CD4-positive, alpha-beta T cell treated with Interleukin-4 for 4 hours (primary cell): ENCODE measurements around the gene C8G.
A peak's percentile ranks its signal among the peaks of the same experiment; 100 is the strongest.

Experiments
- DNase-seq: peaks from one replicate; pipeline ENCODE4 v3.0.0-alpha.2; 2020

The C8G gene

DNA sequence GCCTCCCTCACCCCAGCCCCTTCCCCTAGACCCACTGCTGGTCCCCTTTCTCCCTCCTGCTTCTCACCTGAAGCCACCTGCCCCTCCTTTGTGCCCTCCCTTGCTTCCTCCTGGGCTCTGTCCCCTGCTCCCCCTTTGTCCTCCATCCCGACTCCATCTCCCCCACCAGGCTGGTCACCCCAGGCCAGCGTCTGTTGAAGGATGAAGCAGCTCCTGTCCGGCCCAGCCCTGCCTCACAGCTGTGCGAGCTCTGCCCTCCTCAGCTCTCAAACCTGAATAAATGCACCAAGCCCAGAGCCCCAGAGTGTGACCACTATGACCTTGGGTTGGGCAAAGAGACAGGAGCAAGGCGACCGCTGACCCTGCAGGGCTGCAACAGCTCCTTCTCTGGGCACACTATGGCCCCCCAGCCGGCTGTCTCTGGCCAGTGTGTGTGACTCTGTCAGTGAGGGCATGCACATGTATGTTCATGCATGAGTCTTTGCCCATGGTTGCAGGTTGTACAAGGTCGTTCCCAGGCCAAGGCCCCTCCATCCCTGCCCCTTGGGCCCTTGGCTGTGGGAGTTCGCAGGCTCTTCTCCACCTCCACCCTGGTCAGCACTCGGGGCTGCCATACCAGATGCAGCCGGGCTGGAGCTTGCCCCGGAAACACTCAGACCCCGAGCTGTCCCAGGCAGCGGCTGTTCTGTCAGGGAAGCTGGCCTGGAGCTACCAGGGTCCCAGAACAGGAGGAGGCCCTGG, 10.3 kb downstream of the C8G start:
- DNase-seq = no peak

GRCh38 chr9:136955943-136956335, 10.9 kb downstream of the C8G start:
- no peak for DNase-seq

- no peak for DNase-seq
These were observed 11.6 kb downstream of the C8G start for GRCh38 chr9:136956604-136957003.

DNA sequence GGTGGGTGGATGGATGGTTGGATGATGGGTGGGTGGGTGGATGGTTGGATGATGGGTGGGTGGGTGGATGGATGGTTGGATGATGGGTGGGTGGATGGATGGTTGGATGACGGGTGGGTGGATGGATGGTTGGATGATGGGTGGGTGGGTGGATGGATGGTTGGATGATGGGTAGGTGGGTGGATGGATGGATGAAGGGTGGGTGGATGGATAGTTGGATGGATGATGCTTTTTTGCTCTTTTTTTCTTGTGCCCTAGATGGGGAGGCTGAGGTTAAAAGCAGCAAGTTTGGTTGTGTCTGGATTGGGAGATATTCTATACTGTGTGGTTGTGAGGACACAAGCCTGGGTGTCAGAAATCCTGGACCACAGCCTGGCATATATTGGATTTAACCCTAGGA, 12.4 kb downstream of the C8G start:
- no peak for DNase-seq

- DNase-seq = no peak
These were observed 12.9 kb downstream of the C8G start for GRCh38 chr9:136957901-136958300.

DNA sequence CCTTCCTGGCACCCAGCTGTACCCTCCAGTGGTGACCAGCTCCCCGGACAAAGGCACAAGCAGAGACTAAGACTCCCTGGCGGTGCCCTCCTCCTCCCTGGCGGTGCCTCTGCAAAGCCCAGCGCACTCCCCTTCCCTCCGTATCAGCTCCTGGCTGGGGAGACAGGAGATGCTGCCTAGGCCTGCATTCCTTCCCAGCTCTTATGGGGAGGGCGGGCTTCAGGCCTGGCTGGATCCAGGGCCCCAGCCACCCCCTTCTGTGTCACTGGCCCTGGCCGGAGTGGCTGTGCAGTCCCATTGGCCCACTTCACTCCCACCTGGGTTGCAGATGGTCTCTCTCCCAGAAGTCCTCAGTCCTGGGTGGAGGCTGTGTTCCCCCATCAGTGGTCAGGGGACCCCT, 13.4 kb downstream of the C8G start:
- DNase-seq = no peak

GRCh38 chr9:136958898-136959850, 14.1 kb downstream of the C8G start:
- no peak for DNase-seq

DNA sequence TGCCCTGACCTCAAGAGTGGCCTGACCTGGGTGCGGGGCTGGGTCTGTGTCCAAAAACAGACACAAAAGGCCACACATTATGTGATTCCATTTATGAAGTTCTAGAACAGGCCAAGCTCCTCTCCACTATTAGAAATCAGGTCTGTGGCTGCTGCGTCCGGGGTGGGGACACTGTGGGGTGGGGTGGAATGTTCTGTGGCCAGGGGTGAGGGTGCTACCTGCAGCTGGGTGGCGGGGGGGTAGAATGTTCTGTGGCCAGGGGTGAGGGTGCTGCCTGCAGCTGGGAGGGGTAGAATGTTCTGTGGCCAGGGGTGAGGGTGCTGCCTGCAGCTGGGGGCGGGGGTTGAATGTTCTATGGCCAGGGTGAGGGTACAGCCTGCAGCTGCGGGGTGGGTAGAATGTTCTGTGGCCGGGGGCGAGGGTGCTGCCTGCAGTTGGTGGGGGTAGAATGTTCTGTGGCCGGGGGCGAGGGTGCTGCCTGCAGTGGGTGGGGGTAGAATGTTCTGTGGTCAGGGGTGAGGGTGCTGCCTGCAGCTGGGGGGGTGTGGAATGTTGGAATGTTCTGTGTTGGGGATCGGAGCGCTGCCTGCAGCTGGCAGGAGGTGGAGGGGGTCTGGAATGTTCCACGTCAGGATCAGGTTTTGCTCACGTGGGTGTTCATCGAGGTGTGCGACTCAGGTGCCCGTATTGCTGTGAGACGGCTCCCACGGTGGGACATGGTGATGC, 15.3 kb downstream of the C8G start:
- DNase-seq = peak; percentile 45

DNA sequence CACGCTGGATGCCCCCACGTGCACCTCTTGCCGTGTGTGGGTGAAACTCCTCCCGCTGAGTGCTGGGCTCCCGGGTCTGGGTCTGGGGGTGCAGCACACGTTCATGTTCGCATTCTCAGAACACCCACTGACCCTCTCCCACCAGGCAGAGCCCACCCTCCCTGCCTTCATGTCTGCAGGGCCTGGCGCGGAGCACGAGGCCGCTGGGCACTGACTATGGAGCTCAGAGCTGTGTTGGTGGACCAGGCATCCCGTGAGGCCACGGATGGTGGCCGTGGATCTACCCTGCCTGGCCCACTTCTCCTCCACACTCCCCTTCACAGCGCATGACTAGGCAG, 15.9 kb downstream of the C8G start:
- DNase-seq = no peak

GRCh38 chr9:136961279-136962065, 16.4 kb downstream of the C8G start:
- no peak for DNase-seq

- no peak for DNase-seq
These were observed 17.1 kb downstream of the C8G start for GRCh38 chr9:136962163-136962562.

GRCh38 chr9:136962701-136963248, 17.7 kb downstream of the C8G start:
- DNase-seq = no peak

GRCh38 chr9:136963341-136963740, 18.3 kb downstream of the C8G start:
- no peak for DNase-seq

DNA sequence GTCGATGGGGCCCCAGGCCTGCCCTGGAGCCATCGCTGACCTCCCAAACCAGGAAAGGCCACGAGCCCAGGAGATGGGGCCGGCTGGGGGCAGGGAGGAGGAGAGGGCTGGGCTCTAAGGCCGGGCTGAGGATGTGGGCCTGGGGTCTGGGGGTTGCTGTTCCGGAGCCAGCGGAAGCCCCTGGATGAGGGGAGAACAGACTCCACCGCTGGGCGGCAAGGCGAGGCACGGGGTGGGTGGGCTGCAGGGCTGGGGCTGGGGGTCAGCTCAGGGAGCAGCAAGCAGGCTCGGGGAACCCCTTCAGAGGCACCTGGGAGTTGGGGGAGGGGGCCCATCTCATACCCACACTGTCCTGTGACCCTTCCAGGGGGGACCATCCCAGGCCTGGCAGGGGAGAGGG, 18.7 kb downstream of the C8G start:
- DNase-seq = no peak

GRCh38 chr9:136964171-136964689, 19.2 kb downstream of the C8G start:
- no peak for DNase-seq

DNA sequence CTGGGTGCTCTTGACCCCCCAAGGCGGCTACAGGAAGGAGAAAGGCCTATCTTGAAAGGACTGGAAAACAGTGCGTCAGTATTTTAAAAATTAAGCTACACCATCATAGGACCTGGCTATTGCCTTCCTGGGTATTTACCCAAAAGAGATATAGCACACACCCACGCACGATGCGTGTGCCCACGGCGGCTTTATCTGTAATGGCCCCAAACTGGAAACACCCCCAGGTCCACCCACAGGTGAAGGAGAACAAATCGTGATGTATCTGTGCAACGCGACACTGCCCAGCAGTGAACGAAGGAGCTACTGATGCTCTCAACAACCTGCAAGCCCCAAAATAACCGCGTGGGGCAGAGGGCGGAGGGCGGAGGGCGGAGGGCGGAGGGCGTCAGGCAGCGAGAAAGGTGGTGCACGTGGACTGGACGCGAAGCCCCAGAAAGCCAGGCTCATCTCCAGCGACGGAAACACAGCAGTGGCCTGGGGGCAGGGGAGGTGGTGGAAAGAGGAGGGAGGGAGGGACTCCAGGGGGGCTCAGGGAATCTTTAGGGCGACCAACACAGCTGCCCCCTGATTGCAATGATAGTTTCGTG, 19.9 kb downstream of the C8G start:
- no peak for DNase-seq

DNA sequence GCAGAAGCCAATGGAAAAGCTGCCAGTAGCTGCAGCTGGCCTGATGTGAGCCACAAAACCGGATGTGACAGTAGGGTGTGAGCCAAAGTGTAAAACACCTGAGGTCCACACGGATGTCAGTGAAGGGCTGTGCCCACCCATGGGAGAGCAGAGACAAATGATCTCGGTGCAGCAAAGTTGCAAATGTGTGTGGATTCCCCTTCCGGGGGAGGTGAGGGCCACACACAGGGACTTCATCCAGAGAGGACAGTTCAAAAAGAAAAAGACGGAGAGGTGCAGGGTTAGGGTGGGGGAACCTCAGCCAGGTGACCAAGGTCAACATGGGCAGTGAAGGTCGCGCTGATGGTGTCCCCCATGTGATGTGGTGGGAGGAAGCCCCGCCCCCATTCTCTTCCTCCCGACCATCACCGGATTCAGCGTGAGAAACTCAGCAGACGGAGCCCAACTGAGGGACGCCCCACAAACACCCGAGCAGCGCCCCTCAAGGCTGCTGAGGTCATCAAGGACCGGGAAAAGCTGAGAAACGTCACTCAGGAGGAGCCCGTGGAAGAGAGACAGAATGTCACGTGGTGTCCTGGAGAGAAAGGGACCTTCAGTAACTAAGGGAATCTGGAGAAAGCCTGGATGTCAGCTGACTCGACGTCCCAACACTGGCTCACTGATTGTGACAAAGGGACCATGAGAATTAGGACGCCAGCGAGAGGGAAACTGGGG, 20.9 kb downstream of the C8G start:
- peak; percentile 54 for DNase-seq

GRCh38 chr9:136968333-136969127, 23.5 kb downstream of the C8G start:
- no peak for DNase-seq

DNA sequence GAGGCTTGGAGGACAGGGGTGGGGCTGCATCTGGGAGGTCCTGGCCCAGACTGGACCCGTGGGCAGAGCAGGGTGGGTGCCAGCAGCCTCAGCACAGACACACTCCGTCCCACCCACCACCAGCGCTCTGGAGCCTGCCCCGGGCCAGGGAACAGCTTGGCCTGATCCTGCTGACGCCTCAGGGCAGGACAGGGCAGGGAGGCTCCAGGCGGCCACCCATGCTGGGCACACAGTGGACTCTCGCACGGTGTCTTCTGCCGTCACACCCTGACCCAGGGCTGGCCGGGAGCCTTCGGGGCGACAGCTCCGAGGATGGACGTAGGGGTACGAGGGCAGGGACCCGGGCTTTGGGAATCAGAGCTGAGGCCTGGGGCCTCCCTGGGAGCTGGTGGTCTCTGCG, 24.1 kb downstream of the C8G start:
- no peak for DNase-seq

GRCh38 chr9:136969774-136970173, 24.7 kb downstream of the C8G start:
- no peak for DNase-seq
